Skin epidermis (tissue), 12 donors: ENCODE results near the gene DPP3.

Source experiments
- H3K27ac ChIP-seq, 21 experiments: fragments of 200-600 bp; sonication (generic) in 11 of 21; one replicate each; pipeline ENCODE4 v1.5.0; 2020; ENCODE audit warnings: mild to moderate bottlenecking in 3 of 21, inconsistent platforms in 2 of 21, moderate library complexity in 2 of 21
- H3K4me3 ChIP-seq, 7 experiments: fragments of 200-600 bp; sonication (generic) in 2 of 7; one replicate each; pipeline ENCODE4 v1.5.0; 2020; ENCODE audit warnings: inconsistent platforms in 2 of 7, mild to moderate bottlenecking in 2 of 7, moderate library complexity in 1 of 7

Gene DPP3

GRCh38 chr11:66548774-66549630 lies 68.8 kb downstream of the DPP3 start:
- no peak overlapping the region for H3K4me3 ChIP-seq
- H3K27ac ChIP-seq: no peak overlapping the region

DNA sequence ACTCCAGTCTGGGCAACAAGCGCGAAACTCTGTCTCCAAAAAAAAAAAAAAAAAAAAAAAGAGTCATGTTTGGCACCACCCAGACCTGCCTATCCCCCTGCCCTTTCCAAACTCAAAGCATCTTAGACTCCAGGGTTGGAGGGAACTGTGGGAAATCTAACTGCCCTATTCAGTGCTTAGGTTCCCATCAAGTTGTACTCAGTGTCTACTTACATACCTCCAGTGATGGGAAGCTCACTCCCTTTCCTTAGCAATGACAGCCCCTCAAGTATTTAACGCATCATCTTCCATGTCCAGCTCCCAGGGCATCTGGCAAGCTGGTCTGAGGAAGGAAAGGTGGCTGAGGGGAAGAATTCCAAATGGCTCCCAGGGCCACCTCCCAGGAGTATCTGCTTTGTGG lies 69.5 kb downstream of the DPP3 start:
- Histone ChIP-seq H3K27ac (no peak overlapping the region), H3K4me3 (no peak overlapping the region)

- no peak overlapping the region for H3K27ac ChIP-seq
These were observed 70.7 kb downstream of the DPP3 start for GRCh38 chr11:66550887-66551286.

GRCh38 chr11:66554602-66555001 lies 74.4 kb downstream of the DPP3 start:
- H3K27ac ChIP-seq: no peak overlapping the region
- no peak overlapping the region for H3K4me3 ChIP-seq

More at GRCh38 chr11:66550887-66551286, 70.7 kb downstream of the DPP3 start:
- no peak overlapping the region for H3K4me3 ChIP-seq

DNA sequence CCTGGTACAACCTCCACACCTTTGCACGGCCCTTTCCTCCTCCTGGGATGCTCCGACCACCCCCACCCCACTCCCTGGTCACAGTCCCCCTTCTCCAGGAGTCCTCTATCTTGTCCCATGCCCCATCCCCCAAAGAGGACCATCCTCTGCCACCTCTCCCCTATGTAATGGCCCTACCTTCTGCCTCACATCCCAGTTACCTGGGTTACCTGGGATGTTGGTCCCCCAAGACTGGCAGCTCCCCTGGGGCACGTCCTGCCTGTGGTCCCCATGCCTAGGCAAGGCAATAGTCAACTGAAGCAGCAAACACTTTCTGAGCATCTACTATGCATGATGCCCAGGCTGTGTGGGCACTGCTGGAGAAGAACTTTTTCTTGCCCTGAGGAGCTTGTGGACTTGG lies 75.2 kb downstream of the DPP3 start:
- Histone ChIP-seq H3K4me3 (no peak overlapping the region), H3K27ac (no peak overlapping the region)

DNA sequence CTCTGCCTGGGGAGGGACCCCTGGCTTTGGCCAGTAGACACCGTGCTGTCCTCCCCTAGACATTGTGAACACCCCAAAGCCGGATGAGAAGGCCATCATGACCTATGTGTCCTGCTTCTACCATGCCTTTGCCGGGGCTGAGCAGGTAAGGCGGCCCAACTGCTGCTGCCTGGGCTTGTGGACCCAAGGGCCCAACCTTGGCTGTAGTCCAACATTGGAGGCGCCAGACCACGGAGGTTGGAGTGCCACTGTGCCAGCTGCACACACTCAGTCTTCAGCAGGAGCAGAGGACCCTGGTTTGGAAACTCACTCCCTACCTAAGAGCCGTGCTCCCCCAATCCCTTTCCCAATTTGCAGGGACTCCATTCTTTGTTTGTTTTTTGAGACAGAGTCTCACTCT lies 75.9 kb downstream of the DPP3 start:
- H3K27ac ChIP-seq: no peak overlapping the region

DNA sequence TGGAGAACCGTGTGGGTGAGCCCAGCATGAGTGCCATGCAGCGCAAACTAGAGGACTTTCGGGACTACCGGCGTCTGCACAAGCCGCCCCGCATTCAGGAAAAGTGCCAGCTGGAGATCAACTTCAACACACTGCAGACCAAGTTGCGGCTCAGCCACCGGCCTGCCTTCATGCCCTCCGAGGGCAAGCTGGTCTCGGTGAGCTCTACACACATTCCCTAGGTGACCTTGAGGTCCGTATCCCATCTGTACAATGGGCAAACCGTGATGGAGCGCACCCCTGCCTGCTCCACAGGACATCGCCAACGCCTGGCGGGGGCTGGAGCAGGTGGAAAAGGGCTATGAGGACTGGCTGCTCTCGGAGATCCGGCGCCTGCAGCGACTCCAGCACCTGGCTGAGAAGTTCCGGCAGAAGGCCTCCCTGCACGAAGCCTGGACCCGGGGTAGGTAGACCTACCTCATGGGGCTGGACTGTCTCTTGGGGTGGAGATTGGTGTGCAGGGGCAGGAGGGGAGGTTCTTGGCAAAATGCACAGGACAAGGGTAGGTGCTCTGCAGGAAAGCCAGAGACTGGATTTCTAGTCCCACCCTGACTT lies 77.6 kb downstream of the DPP3 start:
- no peak overlapping the region for H3K27ac ChIP-seq
- no peak overlapping the region for H3K4me3 ChIP-seq

More for the DNA sequence above, 75.9 kb downstream of the DPP3 start:
- H3K4me3 ChIP-seq: no peak overlapping the region
